HG03469 (cell line): ENCODE measurements around the gene TARS2.

Experiments
- ATAC-seq: cut with Tn5 transposase; IDR thresholded peaks from one replicate; pipeline ENCODE4 v1.9.1; 2021; ENCODE audit warnings: mild to moderate bottlenecking, moderate library complexity, moderate number of reproducible peaks; ENCODE audit not compliant: unreplicated experiment

TARS2 gene

GRCh38 chr1:150555198-150555970, 68.2 kb downstream of the TARS2 start:
- no peak for ATAC-seq

- ATAC-seq: no peak
These were observed 69.0 kb downstream of the TARS2 start for GRCh38 chr1:150555971-150556865.

- ATAC-seq: no peak
These were observed 69.9 kb downstream of the TARS2 start for GRCh38 chr1:150557065-150557600.
